ENCODE results near the gene DSCAM.

Gene DSCAM

DNA sequence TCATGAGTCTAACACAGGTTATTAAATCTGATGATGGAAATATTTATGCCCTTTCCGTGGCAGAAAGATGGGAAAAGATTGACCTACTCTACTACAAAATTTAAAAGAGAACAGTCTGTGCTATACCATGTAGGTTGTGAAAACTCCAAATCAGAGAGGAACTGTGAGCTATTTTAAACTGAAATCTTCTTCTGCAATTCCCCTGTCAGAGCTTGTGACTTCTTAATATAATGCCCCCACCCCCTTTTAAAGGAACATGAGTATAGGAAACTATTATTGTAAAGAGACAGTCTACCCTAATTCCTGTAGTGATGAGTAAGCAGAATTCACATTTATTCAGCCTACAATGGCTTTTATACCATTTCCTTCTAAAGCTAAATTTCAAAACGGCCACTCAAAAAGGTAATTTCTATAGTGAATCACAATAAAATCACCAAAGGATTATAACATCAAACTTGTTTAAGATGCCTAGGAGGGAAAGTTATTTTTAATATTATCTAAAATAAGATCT lies 11.7 kb downstream of the DSCAM start:
- DNase-seq, result no peak

DNA sequence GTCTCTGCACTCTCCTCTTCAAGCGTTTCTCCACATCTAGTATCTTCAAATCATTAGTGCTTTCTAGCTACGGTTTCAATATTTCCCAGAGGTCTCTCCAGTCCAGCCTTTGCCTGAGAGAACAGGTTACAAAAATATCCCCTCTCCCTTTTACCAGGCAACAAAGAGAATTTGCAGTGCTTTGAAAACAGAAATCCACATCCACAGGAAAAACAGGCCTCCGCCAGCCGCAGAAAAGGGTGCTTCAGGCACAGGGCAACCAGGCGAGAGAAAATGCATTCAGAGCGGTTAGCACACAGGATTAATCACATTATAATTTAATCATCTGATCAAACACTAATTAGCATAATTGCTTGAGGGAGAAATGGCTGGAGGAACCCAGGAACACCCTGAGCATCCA lies 13.8 kb downstream of the DSCAM start:
- no peak for DNase-seq

DNA sequence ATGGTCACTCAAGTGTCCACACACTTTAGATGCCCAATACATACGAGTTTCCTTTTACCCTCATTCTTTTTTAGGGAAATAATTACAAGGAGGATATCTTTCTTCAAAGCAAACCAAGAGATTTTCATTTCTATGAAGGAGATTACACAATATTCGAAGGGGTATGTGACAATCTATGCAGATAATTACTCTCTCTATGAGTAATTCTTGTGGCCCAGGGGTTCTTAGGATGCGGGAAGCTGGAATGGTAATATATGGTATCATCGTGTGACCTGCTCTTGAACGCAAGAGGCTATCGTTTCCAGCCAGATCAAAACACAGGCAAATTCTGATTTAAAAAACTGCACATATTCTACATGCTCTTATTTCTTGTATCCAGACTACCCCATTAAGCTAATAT lies 14.6 kb downstream of the DSCAM start:
- DNase-seq, result no peak

DNA sequence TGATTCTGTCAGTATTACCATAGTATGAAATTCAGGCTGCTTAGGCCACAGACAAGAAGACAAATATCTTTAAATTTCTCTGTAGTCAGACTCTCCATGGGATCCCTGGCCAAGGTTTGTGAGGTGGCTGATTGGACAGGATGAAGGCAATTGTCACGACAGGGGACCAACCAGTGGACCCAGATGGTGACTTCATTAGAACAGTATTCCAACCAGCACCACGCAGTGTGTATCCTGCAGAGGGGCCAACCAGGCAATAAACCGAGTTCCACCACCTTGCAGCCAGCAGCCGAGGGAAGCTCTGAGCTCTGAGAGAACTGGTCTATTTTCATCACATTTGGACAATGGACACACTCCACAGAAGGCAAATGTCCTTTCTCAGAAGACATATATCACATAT lies 16.1 kb downstream of the DSCAM start:
- DNase-seq, result no peak

DNA sequence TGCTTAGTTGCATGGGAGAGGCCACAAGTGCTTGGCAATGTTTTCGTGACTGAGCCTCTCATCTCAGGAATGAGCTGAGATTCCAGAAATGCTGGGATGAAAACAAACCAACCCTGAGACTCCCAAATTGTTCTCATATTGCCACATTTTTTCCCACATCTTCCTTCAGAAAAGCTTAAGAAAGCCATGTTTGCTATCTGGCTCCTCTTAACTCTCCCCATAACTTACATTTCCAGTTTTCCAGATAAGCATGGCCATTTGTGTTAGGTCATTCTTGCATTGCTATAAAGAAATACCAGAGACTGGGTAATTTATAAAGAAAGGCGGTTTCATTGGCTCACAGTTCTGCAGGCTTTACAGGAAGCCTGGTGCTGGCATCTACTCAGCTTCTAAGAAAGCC lies 17.2 kb downstream of the DSCAM start:
- DNase-seq, result no peak

DNA sequence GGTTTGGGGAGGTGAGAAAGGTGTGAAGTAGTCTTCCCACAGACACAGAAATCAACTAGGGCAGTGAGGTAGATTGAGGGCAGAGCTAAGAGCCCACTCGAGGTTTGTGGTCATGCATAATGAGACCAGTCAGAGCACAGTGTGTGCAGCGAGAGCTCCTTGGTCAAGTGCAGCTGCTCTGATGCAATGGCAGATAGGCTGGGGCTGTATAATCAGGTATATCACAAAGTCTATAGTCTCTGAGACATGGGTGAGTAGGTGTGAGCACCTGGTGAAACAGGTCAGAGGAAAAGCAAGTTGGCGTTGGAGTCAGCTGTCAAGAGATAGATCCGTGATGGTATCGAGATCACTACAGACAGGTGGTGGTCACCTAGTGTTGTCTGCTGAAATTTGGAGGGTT lies 17.6 kb downstream of the DSCAM start:
- DNase-seq, result no peak

DNA sequence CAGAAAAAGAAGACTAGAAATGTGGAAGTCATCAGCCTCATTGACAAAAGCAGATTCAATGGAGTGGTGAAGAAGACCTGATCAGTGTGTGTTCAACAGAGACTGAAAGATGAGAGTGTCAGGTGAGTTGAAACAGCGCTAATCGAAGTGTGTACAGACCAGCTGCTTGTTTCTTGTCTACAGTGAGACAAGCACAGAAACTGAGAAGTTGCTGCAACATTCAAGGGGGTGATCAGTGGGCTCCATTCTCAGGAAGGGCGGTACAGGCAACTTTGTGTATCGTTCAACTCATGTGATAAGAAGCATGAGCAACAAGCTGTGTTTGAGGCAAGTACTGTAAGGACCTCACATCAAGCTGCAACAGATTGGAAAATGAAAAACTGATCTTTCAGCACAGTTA lies 19.4 kb downstream of the DSCAM start:
- DNase-seq, result no peak

DNA sequence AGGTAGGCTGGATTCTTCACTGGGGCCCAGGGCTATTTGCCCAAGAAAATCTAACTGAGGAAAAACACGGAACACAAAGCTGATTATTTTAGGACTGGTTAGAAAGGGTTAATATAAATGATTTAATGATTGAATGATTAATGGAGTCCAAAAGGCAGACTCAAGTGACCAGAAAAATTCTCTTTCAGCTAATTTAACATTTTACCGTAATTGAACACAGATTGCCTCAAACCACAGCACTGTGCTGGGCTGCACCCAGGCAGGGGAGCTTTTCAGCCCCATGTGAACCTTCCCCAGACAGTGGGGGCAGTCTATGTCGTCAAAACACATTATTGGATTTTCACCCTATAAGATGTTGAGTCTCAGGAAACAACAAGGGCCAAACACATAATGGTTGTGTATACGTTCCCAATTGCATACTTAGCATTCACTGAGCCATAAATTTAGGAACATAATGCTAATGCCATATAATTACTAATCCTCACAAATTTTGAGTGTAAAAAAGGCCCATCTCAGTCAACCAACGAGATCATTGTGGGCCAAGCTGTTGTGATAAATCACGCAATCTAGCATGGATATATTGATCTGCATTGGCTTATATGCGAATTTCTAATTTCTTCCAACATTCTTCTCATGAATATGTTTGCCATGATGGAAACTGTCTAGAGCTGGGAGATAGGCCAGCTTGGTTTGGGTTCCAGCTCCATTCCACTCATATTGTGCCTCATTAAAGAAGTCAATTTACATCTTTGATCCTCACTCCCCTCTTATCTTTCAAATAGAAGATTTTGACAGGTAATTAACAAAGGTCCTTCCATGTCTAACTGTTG lies 27.7 kb downstream of the DSCAM start:
- no peak for DNase-seq

DNA sequence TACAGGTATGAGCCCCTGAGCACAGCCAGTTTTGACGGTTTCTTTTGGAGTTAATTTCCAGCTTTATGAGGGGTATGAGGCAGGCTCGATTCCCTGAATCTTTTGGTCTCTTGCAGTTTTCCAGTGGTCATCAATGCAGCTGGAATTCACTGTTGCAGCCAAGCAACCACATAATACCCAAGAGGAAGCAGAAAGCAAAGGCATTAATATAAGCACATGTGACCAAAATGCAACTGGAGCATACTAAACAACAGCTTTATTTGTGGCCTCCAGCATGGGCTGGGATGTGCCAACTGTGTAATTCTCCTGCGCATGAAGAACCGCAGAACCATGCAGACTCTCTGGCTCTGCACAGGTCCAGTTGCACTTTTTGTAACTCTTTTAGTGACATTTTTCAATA lies 33.0 kb downstream of the DSCAM start:
- DNase-seq, result no peak

DNA sequence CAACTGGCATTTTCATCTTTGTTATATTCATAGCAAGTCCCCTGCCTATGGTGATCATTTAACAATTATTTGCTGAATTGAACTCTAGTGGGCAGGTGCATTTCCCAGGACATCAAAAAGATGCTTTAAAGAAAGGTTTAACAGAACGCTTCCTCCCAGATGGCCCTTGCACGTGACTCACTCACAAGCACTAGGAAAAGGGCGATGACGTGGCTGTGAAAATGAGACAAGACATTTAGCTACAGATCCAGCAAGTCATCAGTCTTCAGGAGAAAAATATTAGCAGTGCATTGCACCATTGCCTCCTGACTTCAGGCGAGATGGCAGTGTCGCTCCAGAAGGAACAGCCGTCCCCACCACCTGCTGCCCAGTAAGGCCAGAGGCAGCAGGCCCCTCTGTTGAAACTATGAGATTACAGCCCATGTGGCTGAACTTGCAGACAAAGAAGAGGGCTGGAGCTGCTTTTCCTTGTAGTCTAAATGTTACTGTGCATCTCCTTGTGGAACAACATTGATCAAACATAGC lies 37.2 kb downstream of the DSCAM start:
- DNase-seq, result no peak

DNA sequence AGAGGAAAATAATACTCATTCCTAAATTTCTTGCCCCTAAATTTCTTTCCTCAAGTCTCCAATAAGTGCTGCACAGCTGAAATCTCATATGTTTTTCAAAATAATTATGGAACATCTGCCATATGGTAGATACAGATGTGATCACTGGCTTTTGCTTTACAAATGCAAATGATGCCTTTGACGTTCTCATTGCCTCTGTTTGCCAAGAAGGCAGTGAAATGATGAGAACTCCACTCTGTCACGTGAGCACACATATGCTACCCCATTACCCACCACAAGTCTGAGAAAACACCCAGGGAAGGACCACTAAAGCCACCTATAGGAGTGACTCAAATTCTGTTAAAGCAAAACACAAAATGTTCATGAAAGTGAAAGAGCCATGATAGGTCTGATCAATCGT lies 43.9 kb downstream of the DSCAM start:
- DNase-seq, result no peak

DNA sequence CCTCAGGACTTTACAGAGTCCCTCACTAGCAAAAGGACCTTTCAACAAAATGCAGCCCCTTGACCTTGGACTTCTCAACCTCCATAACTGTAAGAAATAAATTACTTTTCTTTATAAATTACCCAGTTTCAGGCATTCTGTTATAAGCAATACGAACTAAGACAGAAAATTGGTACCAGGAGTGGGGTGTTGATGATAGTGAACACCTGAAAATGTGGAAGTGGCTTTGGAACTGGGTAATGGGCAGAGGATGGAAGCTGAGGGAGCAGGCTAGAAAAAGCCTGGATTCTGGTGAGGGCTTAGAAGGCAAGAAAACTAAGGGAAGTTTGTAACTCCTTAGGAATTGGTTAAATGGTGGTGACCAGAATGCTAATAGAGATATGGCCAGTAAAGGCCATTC lies 46.8 kb downstream of the DSCAM start:
- DNase-seq, result no peak

DNA sequence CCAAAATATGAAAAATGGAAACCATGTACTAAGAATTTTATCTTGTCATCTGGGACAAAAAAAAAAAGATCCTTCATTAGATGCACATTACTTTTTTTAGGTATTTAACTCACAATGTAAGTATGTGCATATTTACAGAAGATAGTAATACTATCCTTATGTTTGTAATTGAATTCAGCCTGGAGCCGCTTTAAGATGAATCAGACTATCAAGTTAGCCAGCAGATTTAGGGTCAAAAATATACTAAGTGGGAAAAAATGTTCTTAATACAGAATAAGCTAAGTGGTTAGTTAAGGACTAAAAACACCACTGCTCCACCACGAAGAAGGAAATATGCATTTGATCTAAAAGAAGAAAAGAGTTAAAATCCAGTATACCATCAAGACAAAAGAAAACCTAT lies 49.1 kb downstream of the DSCAM start:
- no peak for DNase-seq

DNA sequence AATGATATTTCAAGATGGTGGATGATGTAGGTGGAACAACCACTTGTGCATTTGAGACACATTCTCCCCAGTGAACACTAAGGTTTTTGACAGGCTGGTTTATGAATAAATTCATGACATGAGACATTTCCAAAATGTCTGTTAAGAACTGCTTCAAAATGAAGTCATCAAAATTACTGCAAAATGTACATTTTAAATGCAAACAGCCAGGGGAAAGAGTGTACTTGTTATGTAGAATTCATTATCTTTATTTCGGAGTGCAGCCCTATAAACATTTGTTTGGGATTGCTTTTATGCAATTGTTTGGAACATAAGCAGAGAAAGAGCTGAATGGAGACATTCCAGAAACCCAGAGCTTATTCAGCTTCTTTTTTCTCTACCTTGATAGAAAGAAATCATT lies 49.5 kb downstream of the DSCAM start:
- DNase-seq, result no peak

DNA sequence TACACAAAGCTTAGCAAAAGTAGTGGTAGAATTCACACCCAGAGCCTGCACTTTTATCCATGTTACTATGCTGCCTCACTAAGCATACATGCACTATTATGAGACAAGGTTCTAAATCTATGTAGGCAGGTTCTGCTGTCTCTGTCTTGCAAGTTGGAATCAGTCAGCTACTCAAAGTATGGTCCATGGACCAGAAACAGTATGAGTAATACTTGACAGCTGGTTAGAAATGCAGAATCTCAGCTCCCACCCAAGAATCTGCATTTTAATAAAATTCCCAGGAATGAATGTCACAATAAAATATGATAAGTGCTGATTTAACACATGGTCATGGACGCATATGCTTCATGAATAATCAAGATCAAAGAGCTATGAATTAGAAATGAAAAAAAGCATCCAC lies 50.5 kb downstream of the DSCAM start:
- no peak for DNase-seq

DNA sequence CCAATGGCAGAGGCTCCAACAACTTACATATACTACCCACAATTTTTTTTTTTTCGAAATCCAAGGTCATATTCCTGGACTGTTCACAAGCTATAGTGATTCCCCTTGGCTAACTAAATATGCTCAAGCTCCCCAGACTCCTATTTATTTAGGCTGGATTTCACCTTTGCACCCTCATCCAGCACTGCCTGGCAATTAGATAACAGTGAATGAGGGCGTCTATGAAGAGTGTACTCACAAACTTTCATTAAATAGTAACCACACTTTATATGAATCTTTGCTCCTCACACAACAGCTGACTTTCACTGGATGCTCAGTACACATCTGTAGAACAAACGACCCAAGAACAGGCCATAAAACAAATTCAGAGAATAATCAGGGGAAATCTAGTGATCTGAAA lies 51.6 kb downstream of the DSCAM start:
- no peak for DNase-seq

DNA sequence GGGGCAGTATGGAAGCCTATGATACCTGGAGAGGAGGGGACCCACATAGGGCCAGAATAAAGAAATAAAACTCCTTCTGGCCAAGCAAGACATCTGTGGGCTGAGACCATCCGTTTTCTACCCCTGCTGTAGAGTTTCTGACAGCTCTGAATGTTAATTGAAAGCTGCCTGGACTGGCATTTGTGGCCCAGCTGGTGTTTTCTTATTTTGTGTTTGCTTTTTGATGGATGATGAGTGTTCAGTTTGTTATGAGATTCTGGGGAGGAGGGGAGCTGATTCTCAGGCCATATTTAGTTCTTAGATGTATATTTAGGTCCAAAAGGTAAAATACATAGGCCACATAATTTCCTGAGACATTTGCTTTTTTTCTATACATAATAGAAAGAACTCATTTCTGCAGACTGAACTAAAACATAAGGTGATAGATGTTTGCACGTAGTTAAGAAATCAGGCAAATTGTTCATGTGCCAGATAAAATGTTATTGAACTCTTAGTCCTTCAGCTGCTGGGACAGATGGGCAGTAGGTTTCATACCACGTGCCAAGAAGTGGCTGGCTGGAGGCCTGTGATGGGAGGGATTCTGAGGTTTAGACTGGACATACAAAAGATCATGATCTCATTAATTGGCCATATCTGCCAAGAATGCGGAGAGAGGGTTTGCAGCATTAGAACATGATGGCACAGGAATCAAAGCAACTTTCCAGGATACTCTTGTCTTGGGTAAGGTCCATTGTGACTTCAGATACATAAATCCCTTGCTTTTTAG lies 54.1 kb downstream of the DSCAM start:
- DNase-seq, result no peak

DNA sequence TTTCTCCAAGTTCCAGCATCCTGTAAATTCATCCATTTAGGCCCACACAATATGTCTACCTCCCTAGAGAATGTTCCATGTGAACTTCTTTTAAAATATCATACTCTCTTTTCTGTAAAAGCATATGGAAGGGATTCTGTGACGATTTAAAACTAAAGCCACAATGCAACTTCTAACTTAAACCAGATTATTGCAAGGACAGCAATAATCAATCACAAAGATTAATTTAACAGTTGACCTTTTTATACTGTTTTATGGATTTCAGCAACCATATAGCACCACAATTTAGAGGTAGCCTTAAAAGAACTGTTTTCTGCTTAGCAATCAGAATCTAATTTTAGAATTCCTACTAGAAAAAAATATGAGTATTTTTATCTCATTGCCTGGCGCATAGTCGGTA lies 58.3 kb downstream of the DSCAM start:
- DNase-seq, result no peak

DNA sequence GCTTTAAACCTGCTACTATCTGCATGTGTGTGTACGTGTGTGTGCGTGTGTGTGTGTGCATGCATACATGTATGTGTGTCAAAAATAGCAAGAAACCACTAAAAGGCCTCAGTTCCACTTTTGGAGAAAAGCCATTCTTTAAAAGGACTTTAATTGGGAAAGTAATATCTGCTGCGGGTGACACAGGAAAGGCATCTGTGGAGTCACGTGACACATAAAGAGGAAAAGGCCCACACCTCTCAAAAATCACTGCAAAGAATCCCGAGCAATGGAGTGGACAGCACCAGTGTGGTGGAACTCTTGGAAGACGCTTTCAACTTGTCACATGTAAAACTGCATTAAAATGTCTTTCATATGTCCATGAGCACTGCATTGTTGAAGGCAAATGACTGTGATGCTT lies 63.6 kb downstream of the DSCAM start:
- no peak for DNase-seq

DNA sequence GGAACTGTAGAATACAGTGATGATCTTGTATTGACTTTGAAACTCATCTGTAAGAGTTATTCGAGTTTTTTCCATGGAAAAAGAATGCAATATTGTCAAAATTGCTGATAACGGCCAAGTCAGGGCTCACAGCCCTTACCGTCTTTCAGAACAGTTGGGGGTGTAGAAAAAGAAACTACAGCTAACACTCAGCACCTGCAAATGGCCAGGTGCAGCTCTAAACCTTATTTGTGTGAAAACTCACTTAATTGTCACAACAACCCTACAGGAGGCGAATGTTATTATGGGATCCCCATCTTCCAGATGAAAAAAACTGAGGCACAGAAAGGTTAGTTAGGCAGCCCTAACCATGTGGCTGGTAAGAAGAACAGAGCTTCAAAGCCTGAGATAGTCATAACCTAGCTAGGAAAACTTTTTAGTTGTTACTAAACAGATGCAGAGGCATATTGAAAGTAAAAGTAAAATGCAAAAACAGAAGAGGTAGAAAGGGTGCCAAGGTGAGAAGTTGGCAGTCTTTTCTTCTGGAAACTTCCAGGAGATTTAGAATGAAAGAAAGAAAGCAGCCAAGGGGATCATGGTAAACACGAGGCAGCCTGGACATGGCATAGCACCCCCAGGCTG lies 76.4 kb downstream of the DSCAM start:
- no peak for DNase-seq

DNA sequence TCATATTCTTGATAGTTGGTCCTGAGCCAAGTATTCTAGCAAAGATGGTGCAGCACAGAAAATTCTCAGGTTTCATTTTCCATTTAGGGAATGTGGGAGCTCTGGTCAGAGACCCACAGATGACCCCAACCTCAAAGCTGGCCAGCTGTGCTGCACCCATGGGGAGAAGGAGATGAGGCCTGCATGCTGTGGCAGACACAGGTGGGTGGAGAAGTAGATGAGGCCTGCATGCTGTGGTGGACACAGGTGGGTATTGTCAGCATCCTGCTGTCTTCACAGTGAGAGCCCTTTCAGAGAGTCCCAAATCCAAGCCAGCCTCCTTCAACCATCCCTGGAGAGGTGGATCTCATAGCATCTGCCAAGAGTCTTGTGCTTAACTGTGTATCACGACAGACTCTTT lies 77.7 kb downstream of the DSCAM start:
- no peak for DNase-seq

DNA sequence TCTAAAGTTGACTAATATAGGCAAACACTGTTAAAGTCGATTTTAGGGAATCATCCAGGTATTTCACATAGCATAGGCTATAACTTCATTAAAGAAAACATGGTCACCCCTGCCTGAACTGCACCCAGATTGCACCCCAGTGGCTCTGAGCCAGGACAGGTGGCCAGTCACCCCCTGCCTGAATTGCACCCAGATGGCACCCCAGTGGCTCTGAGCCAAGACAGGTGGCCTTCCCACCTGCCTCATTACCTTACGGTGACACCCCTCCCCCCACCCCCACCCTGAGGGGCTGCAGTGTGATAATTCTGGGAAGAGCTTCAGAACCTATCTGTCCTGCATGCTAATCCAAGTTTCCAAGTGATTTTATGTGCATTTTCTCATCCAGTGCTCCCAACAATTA lies 78.9 kb downstream of the DSCAM start:
- no peak for DNase-seq

DNA sequence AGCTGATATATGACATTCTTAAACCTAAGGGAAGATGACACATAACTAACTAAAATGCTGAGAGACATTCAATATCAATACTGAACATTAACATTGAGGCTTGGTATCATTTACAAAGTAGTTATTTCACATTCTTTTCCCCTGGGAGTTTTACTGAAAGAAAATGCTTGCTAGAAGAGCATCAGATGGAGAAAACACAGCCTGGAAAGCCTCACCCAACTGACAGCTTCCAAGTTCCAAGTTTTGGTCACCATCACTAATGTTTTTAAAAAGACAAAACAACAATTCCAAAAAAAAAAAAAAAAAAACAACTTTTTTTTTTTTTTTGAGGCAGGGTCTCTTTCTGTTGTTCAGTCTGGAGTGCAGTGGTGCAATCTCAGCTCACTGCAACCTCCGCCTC lies 80.6 kb downstream of the DSCAM start:
- no peak for DNase-seq

DNA sequence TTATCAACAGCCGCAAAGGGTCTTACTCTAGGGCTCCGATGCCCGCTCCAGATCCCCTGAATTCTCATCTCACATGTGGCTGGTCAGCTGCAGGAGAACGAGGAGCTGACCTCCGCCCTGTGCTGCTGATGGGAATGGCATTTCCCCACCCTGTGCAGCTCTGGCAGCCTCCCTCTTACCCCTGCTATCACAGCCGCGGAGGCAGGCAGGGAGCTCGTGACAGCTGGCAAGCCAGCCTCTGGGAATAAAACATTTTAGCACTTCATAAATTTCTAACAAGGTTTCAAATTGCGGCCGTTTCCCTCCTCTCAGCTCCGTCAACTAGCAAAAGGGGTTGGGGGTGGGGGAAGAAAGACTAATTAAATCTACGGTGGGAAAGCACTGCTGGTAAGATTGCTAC lies 81.1 kb downstream of the DSCAM start:
- no peak for DNase-seq

All from SIG-M5 (cell line).